ENCODE results near the gene FGFRL1. TPM values are rescaled to one million over a fixed set of nuclear protein-coding genes. Genes with fewer than 3 reads are reported as not detected.

Gene FGFRL1
- total RNA-seq, 1 experiment from 2014 or later, result 26.1 TPM

DNA sequence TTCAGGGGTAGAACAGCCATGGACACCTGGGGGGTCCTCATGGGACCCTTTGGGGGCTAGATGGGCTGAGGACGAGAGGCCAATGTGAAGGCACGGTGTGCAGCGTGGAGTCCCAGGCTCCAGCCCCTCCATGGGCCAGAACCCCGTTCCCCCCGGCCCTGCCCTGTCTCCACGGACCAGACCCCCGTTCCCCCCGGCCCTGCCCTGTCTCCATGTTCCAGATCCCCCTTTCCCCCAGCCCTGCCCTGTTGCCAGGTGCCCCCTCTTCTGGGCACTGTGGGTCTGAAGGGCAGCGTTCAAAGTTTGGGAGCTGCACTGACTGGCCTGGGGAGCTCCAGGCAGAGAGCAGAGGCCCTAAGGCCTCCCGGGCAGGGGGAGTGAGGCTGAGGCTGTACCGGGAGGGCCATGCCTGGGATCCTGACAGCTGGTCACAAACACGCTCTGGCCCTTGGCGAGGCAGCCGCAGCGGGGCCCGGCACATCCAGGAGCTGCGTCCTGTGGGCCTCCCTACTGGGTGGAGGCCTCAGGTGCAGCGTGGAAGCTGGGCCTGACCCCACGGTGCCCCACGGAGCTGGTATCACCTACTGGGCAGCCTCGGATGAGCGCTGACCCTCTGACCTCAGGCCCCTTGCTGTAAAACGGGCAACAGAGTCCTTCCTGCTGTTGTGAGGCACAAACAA lies 46.9 kb upstream of the FGFRL1 start:
- Histone ChIP-seq H3K14ac (ENCODE audit: insufficient read depth, low read length) (no peak overlapping the region; the same call in 1 of the 2 replicates), H2AFZ (ENCODE audit: low read length) (no peak overlapping the region), H4K5ac (ENCODE audit: insufficient read length, low read depth, low read length) (no peak overlapping the region), H2BK120ac (ENCODE audit: low read depth, low read length, poor library complexity, severe bottlenecking) (no peak overlapping the region), H3K4me2 (ENCODE audit: insufficient read depth, insufficient read length, low read length) (no peak overlapping the region), H3K27me3 (ENCODE audit: insufficient read depth, low read length) (no peaks in the 10 kb centered on the region; the same call in 1 of the 2 replicates), H2BK12ac (ENCODE audit: insufficient read length, low read depth, low read length) (no peak overlapping the region), H3T11ph (ENCODE audit: low read length) (no peak overlapping the region), H3K9me3 (ENCODE audit: control insufficient read depth, low read depth, low read length) (no peaks in the 10 kb centered on the region), H3K56ac (ENCODE audit: insufficient read length, low read depth, low read length) (no peak overlapping the region), H3K18ac (ENCODE audit: insufficient read length, low read depth, low read length) (no peak overlapping the region), H2AK5ac (ENCODE audit: insufficient read length, low read length) (no peak overlapping the region), H3K79me1 (ENCODE audit: insufficient read depth, low read depth, low read length, poor library complexity, severe bottlenecking) (no peaks in the 10 kb centered on the region), H3K4me1 (ENCODE audit: insufficient read depth, low read length) (no peaks in the 10 kb centered on the region), H3K23me2 (ENCODE audit: insufficient read length, low read depth, low read length, poor library complexity, severe bottlenecking) (no peaks in the 10 kb centered on the region), H2BK5ac (ENCODE audit: insufficient read length, low read length) (no peak overlapping the region), H2BK20ac (ENCODE audit: low read depth, low read length, poor library complexity, severe bottlenecking) (no peak overlapping the region), H4K8ac (replicated peaks; ENCODE audit: insufficient read length, low read depth, low read length) (no peak overlapping the region), H3K79me2 (ENCODE audit: insufficient read depth, low read length) (no peaks in the 10 kb centered on the region), H3K9ac (ENCODE audit: extremely low read depth, insufficient read length, low read length) (no peak overlapping the region), H4K20me1 (ENCODE audit: control insufficient read depth, insufficient read depth, insufficient read length) (no peaks in the 10 kb centered on the region), H4K91ac (ENCODE audit: insufficient read length, low read depth, low read length) (no peak overlapping the region), H2BK15ac (ENCODE audit: low read depth, low read length) (no peak overlapping the region), H3K4ac (ENCODE audit: low read depth, low read length) (no peak overlapping the region), H3K27ac (ENCODE audit: insufficient read length, low read depth, low read length) (no peak overlapping the region), H3K23ac (ENCODE audit: insufficient read length, low read depth, low read length) (no peak overlapping the region)
- Mint-ChIP-seq H3K27me3 (ENCODE audit: low read depth) (no peaks in the 10 kb centered on the region), H3K27ac (no peak overlapping the region), H3K4me3 (no peak overlapping the region), H3K9me3 (no peaks in the 10 kb centered on the region), H3K36me3 (ENCODE audit: insufficient read depth in 1 of 3, low read depth in 3 of 3) (no peaks in the 10 kb centered on the region), H3K4me1 (no peaks in the 10 kb centered on the region)
- WGBS (ENCODE audit: extremely low coverage, insufficient read length, low lambda C conversion rate), result no CpG with 5 or more reads among the region's 23 CpGs
- DNase-seq, result no peak
- no peak for TF ChIP-seq CTCF (conservative IDR thresholded peaks at IDR 0.05)

All from H9 (cell line).